HG03439 (cell line): Measurements from ENCODE around the gene ZBTB7C.

Experiments
- ATAC-seq: cut with Tn5 transposase; IDR thresholded peaks from one replicate; pipeline ENCODE4 v1.9.1; 2021; ENCODE audit warnings: mild to moderate bottlenecking, moderate library complexity; ENCODE audit not compliant: unreplicated experiment

ZBTB7C gene

DNA sequence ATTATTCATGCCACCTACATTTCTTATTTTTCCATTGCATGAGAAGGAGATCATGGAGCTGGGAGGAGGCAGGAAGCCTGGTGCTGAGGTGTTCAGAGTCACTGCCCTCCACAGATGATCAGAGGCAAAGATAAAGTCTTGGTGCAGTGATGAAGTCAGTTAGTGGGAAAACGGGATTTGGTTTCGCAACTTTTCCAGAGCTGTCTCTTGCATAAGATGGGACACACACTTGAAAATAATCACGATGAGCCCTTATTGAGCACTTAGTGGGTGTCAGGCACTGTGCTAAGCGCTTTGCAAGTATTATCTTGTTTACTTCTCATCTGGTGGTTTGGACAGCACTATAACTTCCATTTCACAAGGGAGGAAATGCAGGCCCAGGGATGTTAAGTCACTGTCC lies 256.6 kb downstream of the ZBTB7C start:
- no peak for ATAC-seq

DNA sequence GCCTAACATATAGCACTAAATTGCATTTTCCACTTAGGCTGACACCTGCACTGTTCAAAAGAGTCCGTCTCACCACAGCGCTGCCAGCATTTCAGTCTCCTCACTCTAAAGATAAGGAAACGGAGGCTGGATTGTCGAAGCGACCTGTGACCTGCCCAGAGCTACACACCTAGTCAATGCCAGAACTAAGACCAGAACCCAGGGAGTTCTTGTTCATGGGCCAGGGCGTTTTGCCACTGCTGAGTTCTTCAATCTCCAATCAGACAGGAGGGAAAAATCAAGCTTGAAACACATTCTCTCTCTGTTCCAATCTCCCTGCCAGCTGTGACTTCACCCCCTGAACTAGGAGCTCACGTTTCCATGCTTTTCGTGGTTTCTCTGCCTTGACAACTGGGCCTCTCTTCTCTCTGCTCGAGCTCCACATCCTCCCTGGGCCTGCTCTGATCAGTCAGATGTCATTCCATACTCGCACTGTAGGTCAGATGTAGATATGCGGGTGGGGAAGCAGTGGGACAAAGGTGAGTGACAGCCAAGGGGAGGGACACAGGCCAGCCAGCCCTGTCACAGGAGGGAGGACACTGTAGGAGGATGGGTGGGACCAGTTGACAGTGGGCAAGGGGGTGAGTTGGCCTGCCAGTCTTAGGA lies 257.6 kb downstream of the ZBTB7C start:
- ATAC-seq, result no peak

DNA sequence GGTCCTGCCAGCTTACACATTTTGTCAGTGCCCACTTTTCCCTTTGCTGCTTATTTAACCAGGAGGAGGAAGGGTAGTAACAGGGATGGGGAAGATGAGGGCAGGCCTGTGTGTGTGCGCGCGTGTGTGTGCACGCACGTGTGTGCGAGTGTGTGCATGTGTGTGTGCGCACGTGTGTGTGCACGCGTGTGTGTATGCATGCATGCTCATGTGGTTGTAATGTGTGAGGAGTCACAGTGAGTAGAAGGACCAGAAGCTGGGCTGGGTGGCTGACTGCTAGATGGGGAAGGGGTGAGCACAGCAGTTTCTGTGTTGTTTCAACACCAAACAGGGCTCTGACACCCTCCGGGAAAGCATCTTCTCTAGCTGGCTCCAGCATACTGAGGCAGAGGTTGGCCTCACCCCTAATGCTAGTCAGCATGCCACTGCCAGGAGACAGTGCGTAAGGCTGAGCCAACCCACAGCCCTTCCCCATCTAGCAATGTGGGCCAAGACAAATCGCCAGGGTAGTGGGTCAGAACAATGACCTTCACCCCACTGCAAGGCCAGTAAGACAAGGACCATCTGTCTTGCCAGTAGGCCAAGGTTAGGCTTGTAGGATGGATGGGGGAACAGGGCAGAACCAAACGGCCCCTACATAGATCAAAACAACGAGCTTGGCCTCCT lies 260.0 kb downstream of the ZBTB7C start:
- no peak for ATAC-seq

DNA sequence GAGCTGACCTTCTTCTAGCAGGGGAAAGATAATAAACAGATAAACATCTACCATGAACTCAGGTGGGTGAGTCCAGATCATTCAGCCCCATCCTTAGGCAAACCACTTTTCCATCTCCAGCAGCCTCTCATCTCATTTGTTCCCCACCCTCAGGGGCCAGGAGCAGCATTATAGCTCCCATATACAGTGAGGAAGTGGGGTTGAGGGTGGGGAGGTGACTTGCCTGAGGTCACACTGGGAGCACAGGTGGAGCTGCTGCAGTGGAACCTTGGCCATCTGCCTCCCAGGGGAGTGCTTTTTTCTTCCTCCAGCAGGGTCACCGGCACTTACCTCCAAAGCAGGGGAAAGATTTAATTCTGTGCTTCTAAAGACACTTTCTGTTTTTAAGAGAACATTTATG lies 266.2 kb downstream of the ZBTB7C start:
- no peak for ATAC-seq

DNA sequence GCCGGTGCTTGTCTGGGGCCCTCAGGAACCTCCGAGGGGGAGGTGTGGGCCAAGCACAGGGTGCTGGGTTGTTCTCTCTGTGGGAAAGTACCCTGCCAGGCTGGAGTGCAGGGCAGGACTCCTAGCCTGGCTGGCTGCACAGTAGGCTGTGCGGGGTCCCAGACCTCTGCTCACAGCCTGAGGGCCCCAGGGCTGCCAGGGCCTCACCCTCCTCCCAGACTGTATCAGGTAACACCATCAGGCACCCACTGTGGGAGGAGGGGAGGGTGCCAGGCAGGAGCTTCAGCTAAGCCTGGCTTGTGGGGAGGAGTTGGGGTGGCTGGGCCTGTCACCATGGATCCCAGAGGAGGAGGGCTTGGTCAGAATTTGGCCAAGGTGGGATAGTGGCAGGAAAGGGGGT lies 266.8 kb downstream of the ZBTB7C start:
- ATAC-seq, result no peak

DNA sequence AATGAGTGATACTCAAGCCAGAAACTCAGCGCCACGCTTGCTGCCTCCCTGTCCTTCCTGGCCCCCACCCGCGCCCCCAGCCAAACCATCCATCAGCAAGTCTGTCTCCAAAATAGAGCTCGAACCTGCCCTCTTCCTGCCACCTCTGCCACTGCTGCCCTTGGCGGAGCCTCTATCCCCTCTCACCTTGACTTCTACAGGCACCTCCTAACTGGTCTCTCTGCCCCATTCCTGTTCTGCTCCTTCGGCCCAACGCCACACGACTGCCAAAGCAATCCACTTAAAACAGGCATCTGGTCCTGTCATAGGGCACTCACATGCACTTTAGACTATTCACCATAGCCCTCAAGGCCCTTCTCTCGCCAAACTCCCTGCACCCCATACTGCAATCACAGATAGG lies 268.5 kb downstream of the ZBTB7C start:
- no peak for ATAC-seq

DNA sequence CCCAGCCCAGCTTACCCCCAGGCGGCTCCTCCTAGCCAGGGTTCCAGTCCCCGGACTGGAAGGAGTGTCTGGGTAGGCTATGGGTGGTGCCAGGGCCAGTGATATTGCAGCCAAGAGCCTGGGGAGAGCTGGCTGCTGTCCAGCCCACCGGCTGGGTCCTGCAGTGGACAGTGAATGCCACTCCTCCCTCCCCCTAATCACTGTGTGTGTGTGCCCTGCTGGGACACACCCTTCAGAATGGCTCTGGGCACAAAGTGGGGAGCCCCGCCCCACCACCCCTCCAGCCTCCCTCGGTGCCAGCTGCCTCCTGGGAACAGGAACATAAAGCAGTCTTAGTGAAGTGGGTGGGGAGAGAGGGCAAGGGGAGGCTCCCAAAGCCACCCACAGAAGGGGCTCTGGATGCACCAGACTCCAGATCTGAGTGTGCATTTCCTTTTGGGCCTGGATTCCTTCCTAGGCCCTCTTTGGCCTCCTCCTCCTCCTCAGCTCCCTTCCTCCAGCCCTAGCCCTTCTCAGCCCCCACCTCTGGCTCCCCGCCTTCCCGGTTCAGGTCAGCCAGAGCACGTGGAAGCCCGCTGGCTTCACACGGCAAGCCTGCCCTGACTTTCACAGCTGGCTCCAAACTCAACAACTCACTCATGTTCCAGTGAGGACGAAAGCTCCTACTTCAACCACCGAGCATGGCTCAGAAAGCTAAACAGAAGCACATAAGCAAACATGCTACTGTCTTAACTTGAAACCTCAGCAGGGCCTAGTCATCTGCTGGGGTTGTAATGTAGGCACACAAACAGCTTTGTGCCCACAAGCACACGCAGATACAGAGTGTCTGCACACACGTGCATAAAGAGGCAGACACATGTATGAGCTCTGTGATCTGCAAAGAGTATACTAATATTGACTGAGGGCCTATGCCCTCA lies 269.5 kb downstream of the ZBTB7C start:
- ATAC-seq, result no peak

DNA sequence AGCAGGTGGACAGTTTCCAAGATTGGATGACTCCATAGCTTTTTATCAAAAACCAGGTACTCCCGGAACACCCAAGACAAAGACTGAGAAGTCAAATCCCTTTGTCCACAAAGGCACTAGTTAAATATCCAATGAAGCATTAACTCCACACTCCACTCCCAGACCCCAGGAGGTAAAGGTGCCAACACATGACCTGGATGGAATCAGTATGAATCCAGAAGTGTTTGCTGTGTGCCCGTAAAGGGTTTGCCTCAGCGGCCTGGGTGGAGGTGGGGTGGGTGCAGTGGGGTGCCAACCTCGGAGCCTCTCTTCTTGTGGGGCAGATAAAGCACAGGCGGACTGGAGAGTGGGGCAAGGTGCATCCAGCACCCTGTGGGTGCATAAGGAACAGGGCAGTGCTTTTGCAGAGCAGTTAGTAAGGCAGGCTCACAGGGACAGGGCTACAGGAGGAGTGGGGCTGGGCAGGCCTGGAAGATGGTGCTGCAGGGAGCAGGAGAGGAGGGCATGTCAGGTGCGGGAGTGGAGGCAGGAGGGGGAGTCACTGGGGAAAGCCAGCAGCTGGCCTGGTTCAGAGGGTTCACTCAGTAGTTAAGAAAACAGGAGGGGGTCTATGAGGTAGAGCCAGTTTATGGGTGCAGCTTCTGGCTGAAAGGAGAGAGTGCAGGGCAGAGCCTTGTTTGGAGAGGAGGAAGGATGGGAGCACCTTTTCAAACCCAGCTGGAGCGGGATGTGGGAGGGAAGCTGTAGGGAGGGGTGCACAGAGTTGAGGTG lies 270.3 kb downstream of the ZBTB7C start:
- ATAC-seq, result no peak

DNA sequence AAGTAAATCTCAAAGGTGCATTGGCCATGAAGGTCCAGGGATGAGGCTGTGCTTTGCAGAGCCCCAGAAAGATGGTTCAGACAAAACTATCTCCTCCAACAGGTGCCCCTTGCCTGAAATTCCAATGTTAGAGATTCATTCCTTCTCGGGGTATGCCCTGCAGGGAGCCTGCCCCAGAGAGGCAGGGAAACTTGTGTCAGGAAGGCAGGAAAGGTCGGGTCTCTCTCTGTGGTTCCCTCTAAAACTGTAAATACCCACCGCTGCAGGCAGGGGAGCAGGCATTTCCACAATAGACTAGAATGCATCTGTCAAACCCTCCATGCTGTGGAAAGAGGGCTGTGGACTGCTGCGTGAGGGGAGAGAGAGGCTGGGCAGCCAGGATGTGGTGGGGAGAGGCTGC lies 271.0 kb downstream of the ZBTB7C start:
- no peak for ATAC-seq

DNA sequence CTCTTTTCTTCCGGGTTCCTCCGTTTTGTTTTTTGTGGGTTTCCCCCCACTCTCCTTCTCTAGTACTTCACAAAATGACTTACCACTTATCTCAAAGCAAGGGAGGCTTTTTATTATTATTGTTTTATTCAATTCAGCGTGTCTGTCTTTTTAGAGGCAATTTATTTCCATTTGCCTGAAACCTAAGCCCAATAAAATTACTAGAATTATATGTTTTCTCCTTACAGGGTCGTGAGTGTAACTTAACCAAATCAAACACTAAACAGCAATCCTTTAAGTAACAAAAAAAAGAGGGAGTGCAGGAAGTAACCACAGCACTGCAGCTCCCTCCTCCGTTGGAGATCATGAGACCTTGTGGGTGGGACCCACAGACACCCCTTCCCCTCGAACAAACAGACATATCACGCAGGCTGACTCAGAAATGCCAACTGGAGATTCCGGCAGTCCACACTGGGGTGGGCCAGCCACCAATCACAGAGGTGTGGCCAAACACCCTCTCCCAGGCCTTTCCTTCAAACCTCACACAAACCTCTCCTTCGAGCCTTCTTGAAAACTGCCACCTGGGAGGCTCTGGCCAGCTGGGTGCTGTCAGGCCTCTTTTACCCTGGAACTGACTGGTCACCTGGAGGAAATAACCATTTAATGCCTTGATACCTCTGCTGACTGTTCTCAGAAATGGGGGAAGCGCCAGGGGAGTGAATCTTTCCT lies 271.7 kb downstream of the ZBTB7C start:
- ATAC-seq, result no peak

DNA sequence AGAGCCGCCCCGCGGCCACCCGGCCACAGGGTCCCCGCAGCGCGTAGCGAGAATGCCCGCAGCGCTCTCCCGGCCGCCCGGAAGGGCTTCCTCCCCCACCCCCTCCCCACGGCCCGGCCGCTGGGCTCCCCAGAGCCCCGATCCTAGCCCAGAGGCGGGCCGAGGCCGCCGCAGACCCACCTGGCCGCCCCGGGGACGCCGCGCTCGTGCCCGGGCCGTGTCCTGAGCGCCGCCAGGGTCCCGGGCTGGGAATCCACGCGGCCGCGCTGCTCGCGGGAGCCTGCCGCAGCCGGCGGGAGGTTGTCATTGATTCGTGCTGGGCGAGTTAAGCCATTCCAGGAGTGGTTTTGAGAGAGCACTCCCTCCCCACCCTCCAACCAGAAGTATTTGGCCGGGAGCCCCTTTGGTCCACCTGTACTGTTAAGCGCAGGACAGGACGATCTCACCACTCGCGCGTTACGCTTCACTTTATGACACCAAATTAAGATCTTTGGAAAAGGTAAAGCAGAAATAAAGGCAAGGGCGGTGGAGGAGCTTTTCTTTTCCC lies 272.3 kb downstream of the ZBTB7C start:
- ATAC-seq, result no peak

DNA sequence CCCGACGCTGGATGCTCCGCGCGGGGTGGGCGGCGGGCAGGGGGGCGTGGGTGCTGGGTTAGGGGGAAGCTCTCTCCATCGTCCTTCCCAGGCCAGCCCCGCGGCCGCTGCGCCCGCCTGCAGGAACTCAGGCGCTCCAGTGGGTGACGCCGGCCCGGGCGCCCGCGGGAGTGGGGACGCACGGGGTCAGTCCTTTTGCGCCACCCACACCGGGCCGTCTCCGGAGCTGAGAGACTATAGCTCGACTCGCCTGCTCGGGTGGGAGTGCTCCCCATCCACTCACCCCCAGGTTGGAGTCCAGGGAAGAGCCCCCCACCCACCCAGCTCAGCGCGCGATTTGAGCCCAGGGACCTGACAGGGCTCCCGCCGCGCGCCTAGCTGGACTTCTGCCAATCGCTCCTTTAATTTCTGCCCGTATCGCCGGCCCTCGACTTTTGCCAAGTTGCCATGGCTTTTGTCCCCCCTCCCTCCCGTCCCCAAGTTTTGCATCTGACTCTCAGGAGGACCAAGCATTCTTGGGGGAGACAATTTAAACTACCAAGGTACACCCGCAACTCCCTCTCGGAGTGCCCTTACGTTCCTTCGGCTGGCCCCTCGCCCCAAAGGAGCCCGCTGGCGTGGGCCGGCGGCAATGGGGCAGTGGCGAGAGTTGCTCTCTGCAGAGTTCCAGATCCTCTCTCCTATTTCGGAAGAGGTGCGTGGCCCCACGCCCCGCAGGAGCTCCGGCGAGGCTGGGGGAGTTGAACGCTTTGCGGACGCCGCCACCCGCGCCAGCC lies 272.9 kb downstream of the ZBTB7C start:
- ATAC-seq, result no peak

DNA sequence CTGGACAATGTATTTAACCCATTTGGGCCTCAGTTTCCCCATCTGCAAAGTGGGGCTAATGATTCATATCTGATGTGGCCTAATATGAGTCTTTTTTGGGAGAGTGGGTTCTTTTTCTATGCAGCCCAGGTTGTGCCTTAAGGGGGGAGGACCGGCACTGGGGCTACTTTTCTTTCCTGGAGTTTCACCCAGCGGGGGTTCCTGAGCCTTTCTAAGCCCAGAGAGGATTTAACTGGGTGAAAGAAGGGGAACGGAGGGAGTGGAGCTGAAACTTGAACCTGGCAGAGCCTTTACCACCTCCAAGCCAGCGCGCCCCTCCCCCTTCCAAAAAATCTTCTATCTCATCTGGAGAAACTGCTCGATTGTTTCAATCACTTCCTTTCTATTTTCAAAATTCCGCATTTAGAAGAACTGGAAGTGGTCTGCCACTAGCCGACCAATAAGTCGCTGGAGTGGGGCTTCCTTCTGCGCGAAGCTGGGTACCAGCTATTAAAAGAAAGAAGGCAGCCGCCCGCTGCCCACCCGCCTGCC lies 273.7 kb downstream of the ZBTB7C start:
- no peak for ATAC-seq

DNA sequence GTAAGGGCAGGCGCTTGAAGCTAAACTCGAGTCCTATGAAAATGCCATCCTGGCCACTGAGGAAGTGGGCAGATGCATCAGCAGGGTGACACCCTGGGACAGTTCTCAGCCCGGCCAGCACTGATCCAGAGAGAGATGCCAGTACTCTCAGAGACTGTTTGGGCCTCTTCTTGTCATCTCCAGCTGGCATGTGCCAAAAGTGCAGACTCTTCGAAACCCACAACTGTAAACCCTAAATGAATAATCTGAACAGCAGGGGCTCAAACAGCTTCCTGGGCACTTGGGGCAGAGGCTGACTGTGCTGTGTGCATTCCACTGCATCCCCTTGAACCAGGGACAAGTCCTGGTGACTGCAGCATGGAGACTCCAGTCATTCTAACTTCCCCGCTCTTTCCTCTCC lies 274.6 kb downstream of the ZBTB7C start:
- no peak for ATAC-seq

DNA sequence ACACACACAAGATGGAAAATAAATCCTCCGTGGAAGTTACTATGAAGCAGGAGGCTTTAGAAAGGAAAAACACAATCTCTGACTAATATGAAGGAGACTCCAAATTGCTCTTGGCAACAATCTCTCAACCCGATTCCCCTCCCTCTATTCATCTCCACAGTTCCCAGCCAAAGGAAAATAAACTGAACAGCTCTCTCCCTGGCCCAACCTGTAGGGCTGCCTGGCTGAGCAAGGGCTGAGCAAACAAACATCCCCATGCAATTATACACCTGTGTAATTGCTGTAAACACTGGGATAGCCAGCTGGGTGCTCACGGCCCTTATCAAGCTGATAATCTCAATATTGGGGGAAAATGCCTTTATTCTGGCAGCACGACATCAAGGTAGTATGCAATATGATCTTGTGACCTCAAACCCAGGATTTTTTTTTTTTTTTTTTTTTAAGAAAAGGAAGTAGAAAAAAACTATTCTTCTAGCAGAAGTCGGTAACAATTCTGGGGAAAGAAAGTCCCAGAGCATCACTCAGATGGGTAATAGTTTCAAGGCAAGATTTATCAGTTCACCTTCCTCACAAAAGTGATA lies 275.4 kb downstream of the ZBTB7C start:
- ATAC-seq, result no peak

DNA sequence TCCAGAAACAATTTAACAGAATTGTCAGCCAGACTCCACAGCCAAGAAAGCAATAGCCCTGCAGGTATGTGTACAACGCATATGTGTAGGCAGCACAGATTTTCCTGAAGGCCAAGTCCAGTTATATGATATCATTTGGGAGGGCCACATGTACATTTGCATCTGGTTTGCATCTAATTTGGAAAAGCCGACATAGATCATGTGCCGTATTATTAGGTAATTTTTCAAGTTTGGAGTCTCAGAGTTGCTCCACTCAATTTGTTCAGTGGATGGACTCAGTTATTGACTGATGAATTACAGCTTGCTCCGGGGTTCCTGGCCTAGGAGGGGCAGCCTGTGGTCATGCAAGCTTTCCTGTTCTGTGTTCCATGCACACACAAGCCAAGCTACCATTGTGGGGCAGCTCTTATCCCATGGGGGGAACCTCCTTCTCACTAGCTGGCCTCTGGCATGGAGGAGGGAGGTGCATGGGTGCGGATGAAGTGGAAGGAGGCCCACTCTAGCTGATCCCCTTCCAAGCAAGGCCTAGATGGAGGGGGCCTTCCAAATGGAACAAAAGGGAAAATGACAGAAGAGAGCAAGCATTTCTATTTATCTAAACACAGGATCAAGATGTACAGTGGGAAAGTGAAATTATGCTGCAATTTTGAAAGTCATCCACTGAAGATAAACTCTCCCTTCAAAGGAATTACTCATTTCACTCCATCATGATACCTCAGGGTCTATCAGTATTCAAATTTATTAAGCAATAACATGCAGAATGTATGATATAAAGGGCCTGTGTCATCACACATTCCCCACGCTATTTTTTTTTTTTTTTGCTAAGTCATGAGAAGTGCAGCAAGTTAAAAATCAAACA lies 276.2 kb downstream of the ZBTB7C start:
- no peak for ATAC-seq

DNA sequence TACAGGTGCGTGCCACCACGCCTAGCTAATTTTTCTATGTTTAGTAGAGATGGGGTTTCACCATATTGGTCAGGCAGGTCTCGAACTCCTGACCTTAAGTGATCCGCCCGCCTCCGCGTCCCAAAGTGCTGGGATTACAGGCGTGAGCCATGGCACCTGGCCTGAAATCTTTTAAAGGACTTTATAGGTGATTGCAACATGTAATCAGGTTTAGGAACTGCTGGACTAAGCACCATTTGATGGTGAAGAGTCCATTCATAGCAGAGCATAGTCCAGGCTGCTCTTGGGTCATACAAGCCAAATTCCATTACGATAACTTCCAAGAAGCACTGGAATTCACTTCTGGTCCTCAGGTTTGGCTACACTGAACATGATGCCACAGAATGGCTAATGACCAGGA lies 278.1 kb downstream of the ZBTB7C start:
- no peak for ATAC-seq

DNA sequence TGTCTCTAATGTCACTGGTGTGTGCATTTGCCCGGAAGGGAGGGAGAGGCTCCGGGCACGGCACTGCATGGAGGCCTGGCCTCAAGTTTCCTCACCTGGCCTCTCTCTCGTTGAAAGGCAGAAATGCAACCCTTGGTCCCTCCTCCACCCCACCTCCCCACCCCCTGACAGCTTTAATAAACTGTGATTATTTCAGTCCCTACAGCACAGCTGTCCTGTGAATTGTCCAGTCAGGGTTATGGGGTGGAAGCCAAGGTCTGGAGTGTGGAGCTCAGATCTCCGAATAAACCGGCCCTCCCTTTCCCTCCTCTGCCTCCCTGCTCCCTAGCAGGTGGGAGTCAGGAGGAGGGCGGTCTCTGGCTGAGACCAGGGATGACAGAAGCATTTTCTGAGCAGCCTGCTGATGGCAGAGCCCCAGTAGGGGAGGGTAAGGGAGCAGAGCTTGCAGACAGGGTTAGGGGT lies 279.5 kb downstream of the ZBTB7C start:
- ATAC-seq, result no peak
